HG03439 (cell line): ENCODE results near the gene ANKS6.
A peak's percentile ranks its signal among the peaks of the same experiment; 100 is the strongest.

ENCODE experiments used
- ATAC-seq: cut with Tn5 transposase; IDR thresholded peaks from one replicate; pipeline ENCODE4 v1.9.1; 2021; ENCODE audit warnings: mild to moderate bottlenecking, moderate library complexity; ENCODE audit not compliant: unreplicated experiment

ANKS6 gene

GRCh38 chr9:98815391-98815951, 19.1 kb upstream of the ANKS6 start:
- no peak for ATAC-seq

GRCh38 chr9:98811051-98811650, 14.8 kb upstream of the ANKS6 start:
- no peak for ATAC-seq

GRCh38 chr9:98810102-98810842, 13.9 kb upstream of the ANKS6 start:
- ATAC-seq, result no peak

- no peak for ATAC-seq
These were observed 13.2 kb upstream of the ANKS6 start for GRCh38 chr9:98809311-98810101.

GRCh38 chr9:98808875-98809274, 12.5 kb upstream of the ANKS6 start:
- no peak for ATAC-seq

GRCh38 chr9:98808411-98808815, 12.1 kb upstream of the ANKS6 start:
- ATAC-seq, result no peak

GRCh38 chr9:98807814-98808195, 11.4 kb upstream of the ANKS6 start:
- ATAC-seq, result no peak

GRCh38 chr9:98807070-98807813, 10.9 kb upstream of the ANKS6 start, which contains the start of gene GALNT12:
Gene GALNT12 (plus strand): TSS chr9:98807670. CDS start chr9:98807699, 29 bp downstream.
- ATAC-seq, result no peak

GRCh38 chr9:98806394-98807035, 10.2 kb upstream of the ANKS6 start:
- ATAC-seq, result no peak

- no peak for ATAC-seq
These were observed 9.3 kb upstream of the ANKS6 start for GRCh38 chr9:98805506-98806272.

GRCh38 chr9:98804083-98804482, 7.7 kb upstream of the ANKS6 start:
- no peak for ATAC-seq

- no peak for ATAC-seq
These were observed 5.6 kb upstream of the ANKS6 start for GRCh38 chr9:98801969-98802371.

- no peak for ATAC-seq
These were observed 5.2 kb upstream of the ANKS6 start for GRCh38 chr9:98801561-98801960.

- no peak for ATAC-seq
These were observed 1.9 kb upstream of the ANKS6 start for GRCh38 chr9:98798254-98798653.

GRCh38 chr9:98797491-98797890, 1.1 kb upstream of the ANKS6 start:
- no peak for ATAC-seq

- peak; percentile 16 for ATAC-seq
These were observed 388 bp downstream of the ANKS6 start for GRCh38 chr9:98795970-98796363.

- no peak for ATAC-seq
These were observed 930 bp downstream of the ANKS6 start for GRCh38 chr9:98795295-98795955.

GRCh38 chr9:98794802-98795201, 1.6 kb downstream of the ANKS6 start:
- no peak for ATAC-seq

- ATAC-seq, result no peak
These were observed 3.3 kb downstream of the ANKS6 start for GRCh38 chr9:98793031-98793430.
